AG08395 (cell line): ENCODE results near the gene CDK4.

Experiments
- DNase-seq: peaks from one replicate; pipeline ENCODE4 v3.0.0; 2012; ENCODE audit warnings: mixed read lengths, low spot score

Gene CDK4

DNA sequence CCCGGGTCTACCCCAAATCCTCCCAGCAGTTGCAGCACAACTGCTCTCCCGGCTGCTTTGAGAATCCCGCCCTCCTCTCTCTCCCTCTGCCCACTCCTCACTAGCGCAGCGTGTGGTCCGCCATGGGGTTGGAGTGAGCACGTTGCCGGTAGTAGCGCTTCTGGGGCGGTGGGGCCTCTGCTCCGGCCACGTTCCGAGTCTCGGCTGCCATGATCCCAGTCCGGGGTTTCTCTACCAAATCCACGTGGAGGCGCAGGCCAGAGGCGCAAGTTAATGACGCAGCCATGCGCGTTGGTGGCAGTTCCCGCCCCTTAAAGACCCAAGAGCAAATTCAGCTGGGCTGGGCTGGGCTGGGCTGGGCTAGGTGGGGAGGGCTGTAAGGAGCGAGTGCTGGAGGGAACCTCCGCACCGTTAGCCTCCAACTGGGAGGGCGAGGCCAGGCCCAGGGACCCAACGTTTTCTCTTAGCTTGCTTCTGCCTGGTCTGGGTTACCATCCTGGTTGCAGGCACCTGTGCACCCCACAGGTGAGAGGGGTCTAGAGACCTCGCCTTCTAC, 19.8 kb upstream of the CDK4 start, which contains the start of gene METTL1:
TSS of gene METTL1 (minus strand) at position 233 of the 556 bp plus-strand sequence. CDS start at position 211, 22 bp downstream.
- peak; percentile 97 for DNase-seq

DNA sequence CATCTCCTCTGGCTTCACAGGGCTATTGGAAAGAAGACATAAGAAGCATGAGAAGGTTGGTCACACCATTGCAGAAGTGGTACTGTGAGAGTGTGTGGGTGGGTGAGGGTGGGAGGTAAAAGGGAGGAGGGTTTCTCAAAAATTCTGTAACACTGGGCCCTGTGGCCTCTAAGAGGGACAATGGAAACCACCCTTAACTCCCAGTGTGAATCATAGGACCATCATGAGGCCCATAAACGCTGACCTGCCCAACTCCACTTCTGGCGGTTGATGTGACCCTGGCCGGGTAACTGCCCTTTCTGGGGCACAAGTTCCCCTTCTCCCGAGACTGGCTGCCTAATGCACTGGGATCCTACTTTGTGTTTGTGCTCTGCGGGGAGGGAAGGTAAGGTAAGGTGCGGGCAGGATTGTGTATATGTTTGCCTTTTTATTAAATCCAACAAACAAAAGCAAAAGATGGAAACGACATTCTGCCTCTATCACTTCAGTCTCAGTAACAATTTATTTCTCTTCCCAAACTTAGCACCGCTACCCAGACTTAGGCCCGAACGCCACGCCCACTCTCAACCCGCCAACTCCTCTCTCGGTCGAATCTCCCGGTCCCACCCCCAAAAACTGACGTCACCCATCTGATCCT, 19.2 kb upstream of the CDK4 start:
- DNase-seq = peak; percentile 94

DNA sequence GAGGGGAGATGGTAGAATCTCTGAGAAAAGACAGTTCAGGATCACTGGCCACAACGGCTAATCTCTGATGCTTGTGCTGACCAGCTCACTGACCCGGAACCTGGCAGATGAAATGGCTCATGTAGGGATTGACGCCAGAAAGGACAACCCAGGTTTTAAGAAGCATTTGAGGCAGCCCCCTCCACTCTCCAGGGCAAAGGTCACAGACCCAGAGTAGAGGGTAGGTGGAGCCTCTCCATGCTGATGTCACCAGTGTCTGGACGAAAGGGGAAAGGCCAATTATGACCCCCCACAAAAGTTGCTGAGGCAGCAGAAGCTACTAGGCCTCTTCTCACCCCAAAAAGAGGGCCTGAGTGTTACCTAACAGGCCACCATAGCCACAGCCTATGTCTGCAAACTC, 18.6 kb upstream of the CDK4 start:
- DNase-seq = no peak

DNA sequence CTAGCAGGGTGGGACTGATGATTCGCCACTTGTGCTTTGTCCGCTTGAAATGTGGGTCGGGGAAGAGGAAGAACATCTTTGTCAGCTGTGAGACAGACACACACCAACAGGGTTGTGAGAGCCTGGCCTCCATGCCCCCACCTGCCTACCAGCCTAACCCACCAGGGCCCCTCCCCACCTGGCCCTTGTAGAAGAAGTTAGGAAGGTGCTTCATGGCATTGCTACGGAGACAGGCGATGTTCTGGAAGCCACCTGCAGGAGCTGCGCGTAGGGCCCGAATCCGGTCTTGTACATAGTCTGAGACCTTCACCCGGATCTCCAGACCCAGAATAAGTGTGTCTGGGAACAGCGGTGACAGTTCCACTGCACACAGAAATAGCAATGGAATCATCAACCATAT, 17.5 kb upstream of the CDK4 start:
- DNase-seq = no peak

DNA sequence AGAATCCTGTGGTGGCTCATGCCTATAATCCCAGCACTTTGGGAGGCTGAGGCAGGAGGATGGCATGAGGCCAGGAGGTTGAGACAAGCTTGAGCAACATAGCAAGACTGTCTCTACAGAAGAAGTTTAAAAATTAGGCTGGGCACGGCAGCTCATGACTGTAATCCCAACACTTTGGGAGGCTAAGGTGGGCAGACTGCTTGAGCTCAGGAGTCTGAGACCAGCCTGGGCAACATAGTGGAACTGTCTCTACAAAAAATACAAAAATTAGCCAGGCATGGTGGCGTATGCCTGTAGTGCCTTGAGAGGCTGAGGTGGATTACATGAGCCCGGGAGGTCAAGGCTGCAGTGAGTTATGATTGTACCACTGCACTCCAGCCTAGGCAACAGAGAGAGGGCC, 15.8 kb upstream of the CDK4 start:
- no peak for DNase-seq

DNA sequence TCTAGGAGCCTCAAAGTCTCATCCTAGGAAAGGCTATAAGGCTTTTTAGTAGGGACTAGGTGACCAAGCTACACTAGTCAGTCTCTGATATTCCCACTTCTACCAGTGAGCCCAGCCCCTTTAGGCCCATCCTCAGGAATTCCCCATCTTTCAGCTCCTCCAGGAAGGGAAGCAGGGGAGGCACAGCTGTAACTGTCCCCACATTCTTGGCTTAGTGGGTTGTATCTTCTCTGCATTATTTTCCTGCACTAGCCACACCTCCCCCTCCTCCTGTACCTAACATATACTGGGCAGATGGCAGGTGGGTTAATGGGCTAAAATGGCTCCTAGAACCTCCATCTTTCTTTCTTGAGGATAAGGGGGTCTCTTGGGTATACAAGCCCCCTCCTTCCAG, 15.2 kb upstream of the CDK4 start:
- no peak for DNase-seq

DNA sequence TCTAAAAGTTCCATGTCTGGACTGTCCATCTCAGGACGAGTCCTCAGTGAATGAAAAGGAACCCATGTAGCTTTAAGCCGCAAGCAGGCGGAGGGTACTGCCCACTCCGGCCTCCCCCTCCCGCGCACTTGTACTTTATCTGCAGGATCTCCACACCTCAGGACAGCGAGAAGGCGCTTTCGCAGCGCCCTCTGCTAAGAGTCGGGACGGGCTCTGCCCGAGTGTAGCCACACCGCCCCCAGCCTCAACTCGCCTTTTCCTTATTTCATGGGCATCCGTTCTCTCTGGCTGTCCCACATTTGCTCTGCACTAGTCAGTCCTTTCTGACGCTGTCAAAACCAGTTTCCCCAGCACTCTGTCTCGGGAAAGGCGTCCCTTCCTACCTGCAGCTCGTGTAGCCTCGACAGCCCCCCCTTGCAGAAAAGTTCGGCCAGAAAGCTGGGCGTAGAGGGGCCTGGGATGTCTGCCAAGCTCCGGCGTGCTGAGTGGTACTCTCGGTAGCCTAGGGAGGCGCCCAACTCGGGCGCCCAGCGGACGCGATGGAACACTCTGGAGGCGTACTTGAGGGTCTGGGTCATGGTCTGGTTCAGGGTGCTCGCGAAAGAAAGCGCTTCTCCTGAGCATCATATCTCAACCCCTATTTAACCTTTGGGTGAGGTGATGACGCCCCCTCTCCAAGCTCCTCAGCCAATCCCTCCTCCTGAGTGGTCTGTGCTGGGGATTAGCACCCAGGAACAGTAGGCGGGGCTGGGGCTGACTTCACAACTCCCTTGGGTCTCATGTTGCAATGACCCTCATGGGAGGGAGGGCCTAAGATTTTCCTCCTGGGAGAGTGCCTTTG, 14.6 kb upstream of the CDK4 start, which contains the start of gene CYP27B1:
TSS of gene CYP27B1 (minus strand) at position 615 of the 841 bp plus-strand sequence. CDS start at position 578, 37 bp downstream.
- DNase-seq = no peak

DNA sequence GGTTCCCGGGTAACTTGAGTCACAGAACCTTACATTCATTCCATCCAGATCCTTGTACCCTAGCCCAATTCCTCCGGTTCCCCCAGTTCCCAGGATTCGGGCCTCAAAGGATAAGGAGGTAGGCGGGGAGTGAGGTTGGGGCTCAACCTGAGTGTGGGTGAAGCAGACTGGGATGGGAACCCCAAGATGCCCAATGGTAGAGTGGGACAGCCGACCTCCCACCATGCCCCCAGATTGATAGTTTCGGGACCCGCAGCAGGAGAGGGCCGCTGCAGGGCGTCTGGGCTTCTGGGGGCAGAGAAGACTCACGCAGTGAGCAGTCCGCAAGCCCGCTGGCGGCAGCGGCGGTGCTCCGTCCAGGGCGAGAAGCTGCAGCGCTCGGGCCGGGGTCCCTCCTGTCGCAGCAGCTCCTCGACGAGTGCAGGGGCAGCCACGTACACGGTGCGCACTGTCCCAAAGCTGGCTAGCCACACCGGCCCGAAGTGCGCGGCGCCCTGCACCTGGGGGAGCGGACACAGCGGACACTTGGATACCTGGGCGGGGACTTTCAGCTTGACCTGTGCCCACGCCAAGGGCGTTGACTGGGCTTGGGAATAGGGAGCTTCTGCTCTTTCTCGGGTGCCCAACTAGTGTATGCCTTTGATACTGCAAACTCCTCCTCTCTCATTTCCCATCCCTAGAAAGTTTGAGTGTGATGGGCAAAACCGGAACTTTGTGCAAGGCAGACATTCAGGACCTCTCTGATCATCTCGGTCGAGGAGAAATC, 13.8 kb upstream of the CDK4 start:
- no peak for DNase-seq

DNA sequence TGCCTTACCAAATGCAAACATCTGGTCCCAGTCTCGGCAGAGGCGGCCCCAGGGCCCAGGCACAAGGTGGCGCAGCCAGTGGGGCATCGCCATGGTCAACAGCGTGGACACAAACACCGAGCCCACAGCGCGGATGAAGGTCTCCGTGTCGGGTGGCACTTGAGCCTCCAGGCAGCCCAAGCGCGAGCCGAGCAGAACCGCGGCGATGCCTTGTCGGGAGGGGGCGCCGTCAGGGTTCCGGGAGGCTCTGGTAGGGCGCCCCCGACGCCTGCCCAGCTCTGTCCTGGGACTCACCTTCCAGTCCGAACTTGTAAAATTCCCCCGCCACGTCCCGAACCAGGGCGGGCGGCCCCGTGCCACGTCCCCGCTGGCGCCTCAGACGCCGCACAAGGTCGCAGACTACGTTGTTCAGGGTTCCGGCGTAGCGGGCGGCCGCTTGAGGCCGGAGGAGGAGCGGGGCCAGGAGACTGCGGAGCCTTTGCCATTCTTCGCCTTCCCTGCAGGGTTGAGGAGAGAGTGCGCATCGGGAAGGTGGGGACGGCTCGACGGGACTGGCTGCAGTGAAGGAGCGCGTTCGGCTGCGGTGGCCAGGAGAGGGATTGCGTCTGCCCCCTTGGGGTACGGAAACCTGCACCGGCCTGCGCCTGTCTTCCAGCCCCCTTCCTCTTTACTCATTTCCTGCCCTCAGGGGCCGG, 13.0 kb upstream of the CDK4 start:
- DNase-seq = peak; percentile 39

DNA sequence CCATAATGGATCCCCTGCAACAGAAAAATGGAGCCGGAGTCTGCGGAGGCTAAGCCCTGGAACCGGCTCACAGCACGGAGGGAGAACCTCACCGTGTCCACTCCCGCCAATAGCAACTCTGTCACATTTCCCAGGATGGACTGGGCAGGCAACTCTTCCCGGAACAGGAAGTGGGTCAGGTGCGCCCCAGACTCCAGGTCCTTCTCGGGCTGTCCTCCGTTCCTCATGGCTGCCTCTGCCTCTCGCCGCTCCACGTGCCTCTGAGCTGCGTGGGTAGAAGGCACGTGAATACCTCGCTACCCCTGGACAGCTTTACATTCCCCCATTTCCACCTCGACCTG, 12.5 kb upstream of the CDK4 start:
- DNase-seq = no peak

DNA sequence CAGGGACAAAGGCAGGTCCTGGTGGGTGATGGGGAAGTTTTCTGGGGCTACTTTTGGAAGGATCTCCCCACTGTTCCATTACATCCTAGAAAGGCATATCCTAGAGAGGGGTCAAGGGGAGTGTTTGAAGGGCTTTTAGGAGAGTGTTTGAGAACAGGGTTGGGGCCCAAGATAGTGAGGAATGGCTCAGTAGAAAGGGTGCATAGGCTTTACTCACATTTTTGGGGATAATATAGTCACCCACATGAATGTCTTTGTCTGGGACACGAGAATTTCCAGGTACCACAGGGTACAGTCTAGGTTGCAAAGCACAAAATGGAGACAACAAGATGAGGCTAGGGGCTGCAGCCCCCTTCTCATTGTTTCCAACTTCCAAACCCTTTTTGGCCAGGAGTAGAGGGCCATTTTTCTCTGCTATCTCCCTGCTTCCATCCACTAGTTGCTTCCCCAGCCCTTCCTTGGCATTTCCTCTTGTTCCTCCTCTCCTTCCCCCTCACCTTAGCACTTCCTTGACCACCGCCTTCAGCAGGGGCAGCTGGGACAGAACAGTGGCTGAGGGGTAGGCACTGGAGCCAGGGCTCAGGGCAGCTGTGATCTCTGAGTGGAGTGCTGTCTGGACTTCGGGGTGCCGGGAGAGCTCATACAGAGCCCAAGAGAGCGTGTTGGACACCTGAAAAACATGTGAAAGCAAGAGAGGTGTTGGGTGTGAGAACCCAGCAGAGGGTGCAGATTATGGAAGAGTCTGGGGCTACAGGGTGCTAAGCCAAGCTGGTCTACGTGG, 12.0 kb upstream of the CDK4 start:
- DNase-seq = no peak

DNA sequence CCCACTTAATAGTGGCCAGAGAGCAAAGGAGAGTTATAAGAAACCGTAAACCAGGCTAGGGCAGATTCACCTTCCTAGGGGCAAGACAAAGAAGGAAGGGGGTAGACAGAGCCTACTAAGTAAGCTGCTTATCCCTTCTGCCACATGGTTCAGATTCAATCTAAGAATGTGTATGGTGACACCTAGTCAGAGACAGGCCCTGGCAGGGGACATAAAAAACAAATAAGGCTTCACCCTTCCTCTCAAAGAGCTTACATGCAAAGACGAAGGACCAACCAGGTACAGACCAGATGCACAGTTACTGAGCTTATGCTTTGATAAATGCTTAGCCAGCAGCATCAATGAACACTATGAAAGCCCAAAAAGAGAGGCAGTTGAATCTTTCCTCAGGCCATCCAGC, 10.4 kb upstream of the CDK4 start:
- no peak for DNase-seq

DNA sequence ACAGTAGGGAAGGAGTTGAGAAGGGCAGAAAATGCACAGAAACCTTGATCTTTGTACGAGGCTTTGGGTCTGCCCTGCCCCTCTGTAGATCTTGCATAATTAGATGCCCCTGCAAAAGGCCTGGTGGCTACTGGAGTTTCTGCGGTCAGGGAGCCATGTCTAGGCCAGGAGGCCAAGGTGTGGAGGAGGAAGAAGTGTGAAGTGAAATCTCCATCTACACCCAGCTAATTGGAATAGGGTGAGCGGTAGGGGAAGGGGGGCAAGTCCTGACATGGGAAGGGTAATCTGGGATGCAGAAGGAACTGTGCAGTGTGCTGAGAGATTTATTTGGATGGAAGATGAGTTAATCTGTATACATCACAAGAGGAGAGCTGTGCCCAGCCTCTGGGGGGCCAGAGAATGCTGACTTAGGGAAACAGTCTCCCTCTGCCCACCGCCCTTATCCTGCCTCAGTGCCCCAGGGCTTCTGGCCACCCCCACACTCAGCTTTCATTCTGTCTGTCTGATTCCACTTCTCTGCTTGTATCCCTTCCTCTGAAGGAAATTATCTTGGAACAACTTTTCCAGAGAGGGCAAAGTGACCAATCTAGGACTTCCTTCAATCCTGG, 9.4 kb upstream of the CDK4 start:
- DNase-seq = no peak

DNA sequence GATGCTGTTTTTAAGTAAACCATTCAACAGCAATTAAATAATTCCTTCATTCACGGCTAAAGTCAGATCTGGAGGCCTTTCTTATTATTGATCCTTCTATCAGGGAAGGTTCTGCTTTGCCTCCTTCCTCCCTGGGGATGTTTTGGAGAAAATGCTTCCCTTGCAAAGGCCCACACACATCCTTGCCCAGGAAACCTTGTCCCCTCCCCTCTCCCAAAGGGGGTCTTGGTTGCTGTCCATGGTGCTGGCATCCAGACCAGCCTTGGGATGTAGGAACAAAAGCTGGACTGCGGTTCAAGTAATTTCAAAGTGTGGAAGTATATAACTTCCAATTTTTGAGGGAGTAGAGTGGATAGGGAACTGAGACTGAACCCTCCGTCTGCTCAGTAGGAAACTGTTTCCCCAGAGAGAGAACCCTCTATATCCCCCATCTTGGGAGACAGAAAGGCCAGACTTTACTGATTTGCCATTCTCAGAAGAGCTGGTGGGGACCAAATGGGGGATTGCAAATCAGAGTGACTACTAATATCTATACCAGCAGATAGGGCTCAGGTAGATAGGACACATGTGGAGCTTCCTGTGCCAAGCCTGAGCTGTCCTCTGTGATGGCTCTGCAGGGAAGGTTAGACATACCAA, 8.4 kb upstream of the CDK4 start:
- DNase-seq = no peak

DNA sequence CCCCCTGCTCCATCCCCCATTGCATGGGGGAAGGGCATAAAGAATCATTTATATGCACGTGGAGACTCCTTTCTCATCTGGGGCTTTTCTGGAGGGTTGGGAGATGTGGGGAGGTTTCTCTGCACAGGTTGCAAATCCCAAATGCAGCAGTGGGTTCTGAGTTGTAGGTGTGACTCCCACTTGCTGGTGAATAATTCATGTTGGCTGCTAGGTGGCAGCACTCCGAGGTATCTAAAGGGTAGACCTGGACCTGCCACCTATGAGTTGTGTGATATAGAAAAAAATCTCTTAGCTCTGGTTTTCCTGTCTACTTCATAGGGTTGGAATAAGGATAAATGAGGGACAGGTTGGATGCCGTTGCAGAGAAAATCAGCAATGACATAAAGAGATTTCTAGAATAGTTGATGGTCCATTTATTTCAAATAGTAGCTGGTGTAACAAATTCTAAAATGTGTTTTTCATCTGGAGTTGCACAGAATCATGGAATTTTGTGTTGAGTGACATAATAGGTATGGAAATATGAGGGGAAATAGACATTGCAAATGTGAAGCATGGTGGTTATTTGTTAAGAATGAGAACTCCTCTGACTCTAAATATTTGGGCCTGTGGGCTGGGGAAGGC, 7.4 kb upstream of the CDK4 start:
- DNase-seq = no peak

DNA sequence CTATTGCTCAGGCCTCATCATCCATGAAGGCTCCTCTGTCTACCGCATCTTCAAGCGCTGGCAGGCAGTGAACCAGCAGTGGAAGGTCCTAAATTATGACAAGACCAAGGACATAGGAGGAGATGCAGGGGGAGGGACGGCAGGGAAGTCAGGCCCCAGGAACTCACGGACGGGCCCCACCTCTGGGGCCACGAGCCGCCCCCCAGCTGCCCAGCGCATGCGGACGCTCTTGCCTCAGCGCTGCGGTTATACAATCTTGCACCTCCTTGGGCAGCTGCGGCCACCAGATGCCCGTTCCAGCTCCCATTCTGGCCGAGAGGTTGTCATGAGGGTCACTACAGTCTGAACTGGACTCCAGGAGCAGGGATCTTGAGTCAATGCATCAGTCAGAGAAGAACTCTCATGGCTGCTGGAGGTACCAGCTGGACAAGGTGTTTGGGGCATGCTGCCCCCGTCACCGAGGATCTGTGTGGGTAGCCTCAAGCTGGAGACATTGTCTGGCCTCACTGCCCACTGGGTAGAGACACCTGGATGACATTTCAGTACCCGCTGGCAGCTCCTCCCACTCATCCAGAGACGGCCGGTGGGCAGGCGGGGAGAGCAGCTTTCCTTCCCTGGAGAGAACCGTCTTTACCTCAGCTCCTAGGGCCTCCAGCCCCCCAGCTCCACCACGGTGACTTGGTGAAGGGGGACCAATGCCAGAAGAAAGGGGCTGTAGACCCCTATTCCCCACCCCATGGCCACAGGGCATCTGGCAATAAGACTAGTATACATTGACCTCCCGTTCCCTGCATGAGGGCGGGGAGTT, 6.6 kb upstream of the CDK4 start:
- DNase-seq = no peak

DNA sequence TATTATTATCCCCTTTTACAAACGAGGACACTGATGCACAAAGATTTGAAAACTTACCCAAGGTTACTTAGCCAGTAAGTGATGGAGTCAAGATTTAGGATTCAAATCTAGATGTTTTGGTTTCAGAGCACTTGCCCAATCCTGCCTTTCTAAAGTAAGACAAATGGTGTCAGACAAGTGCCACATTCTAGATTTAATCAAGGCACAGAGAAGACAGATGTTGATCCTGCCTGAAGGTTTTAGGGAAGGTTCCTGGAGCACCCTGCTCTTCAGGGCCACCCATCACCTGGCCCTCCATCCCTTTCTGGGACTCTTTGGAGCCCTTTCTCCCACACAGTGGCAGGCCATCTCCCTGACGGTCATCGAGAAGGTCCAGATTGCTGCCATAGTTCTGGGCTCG, 5.7 kb upstream of the CDK4 start:
- DNase-seq = no peak

DNA sequence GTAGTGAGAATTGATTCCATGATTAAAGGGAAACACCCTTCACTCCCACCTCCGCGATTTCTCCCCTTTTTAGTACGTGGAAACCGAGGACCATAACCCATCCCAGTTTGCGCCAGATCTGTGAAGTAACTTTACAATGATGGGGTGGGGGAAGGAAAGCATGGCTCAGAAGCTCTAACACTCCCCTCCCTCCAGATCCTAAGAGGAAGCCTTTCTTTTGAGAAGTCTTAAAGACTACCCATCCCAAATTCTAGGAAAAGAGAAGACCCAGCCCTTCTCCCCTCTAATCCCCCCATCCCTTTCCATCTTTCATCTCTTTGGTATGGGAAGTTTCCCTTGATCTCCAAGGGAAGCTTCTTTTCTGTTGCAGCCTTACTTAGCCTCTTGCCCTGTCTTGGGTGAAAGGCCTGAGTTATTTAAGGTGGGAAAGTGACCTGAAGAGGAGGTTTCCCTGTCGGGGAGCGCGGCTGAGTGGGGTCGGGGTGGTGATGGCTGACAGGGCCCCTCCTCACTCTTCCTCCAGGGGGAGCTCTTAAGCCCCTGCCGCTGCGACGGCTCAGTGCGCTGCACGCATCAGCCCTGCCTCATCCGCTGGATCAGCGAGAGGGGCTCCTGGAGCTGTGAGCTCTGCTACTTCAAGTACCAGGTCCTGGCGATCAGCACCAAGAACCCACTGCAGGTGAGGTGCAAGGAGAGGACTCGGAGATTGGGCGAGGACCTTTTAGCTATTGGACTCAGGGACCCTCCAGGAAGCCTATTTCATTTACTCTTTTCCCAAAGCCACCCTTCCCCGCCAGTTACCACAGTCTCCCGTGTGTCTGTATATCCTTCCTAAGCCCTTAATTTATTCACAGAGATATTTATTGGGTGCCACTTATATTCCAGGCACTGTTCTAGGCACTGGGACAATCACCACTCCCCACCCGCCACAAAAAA, 4.6 kb upstream of the CDK4 start:
- DNase-seq = no peak
